Stimulated activated CD8-positive, alpha-beta memory T cell treated with anti-CD3 and anti-CD28 coated beads, Interleukin-4, amount 100 ng/mL, for 4 hours (primary cell): ENCODE data around the gene PLCD4.

Experiments
- DNase-seq, 2 donors: peaks; one replicate each; pipeline ENCODE4 v3.0.0-alpha.2; 2020; ENCODE audit warnings: low read depth in 2 of 2, low spot score in 1 of 2

Gene PLCD4

DNA sequence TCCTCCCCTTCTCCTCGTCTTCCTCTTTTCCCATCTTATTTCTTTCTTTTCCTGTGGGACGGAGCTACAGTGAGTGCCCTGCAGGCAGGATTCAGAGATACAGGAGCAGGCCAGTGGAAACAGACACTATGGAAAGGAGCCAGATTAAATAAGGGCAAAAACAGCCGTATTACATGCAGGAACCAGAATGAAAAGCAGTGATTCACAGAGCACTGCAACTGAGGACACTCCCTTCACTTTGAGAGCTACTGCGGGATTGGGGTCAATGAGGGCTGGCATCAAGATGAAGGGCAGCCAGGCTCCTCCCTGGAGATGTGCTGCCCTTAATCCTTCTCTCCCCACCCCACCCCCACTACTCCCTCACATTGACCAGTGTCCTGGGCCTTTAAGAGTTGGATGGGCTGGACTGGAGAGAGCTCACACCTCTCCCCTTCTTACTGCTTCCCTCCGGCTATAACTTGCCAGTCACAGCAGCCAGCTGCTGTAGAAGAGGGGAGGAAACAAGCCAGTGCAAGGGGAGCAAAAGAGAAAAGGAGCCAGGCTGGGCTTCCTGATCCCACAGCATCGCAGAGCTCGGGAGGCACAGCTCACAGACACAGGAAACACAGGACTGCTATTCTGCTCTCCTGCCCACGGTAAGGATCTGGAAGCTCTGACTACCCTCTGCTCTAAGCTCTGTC is at the start of gene PLCD4:
Gene PLCD4 (plus strand): TSS at position 464 of the 680 bp plus-strand sequence. CDS start 7,841 bp downstream, outside the sequence.
- DNase-seq: no peak

DNA sequence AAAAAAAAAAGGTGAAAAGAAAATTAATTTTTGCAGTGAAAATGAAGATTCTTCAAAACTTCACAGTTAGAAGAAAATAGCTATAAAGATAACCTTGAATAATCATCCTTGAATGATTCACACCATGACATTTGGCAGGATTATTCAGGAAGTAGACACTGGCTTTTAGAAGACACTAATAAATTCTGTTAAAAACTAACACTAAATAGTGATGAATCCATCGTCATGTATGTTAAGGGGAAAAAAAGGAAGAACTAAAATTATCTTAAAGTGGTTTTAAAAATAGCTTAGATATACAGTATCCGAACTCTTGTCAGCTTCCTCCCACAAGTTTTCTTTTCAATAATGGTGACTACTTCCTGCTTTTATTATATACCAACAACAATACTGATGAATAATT is 49.8 kb upstream of the PLCD4 start:
- no peak for DNase-seq

- no peak for DNase-seq
Observed at GRCh38 chr2:218558986-218559385, 48.7 kb upstream of the PLCD4 start.

DNA sequence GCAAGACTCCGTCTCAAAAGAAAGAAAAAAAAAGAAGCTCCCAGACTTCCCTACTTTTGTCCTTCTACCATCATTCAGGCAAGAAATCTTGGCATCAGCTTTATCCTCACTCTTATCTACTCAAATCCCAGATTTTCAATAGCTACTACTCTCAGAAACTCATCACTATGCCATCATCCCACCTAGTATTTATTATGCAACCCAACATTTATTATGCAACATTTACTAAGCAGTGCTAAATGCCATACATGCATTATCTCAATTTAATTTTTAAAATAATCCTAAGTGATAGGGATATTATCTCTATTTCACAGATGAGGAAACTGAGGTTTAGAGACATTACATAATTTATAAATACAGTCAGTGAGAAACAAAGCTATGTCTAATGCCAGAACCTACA is 43.6 kb upstream of the PLCD4 start:
- DNase-seq: no peak

GRCh38 chr2:218566296-218566695 is 41.4 kb upstream of the PLCD4 start:
- no peak for DNase-seq

DNA sequence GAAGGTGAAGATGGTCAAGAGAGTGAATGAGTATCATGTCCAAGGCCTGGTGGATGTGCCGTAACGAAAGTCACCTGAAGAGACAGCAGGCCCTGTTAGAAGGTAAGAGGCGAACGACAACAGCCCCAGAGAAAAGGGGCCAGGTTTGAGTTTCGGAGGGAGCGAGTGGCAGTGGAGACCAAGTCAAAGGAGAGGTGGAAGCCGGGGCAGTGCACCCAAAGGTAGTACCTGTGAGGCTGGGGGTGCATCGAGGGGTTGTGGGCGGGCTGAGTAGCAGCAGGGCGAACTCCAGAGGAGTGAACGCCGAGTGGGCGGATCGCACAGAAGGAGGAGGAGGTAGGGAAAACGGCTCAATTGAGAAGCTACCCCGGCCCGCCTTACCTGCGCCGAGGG is 39.9 kb upstream of the PLCD4 start:
- DNase-seq: peak; percentile 40 to 44

DNA sequence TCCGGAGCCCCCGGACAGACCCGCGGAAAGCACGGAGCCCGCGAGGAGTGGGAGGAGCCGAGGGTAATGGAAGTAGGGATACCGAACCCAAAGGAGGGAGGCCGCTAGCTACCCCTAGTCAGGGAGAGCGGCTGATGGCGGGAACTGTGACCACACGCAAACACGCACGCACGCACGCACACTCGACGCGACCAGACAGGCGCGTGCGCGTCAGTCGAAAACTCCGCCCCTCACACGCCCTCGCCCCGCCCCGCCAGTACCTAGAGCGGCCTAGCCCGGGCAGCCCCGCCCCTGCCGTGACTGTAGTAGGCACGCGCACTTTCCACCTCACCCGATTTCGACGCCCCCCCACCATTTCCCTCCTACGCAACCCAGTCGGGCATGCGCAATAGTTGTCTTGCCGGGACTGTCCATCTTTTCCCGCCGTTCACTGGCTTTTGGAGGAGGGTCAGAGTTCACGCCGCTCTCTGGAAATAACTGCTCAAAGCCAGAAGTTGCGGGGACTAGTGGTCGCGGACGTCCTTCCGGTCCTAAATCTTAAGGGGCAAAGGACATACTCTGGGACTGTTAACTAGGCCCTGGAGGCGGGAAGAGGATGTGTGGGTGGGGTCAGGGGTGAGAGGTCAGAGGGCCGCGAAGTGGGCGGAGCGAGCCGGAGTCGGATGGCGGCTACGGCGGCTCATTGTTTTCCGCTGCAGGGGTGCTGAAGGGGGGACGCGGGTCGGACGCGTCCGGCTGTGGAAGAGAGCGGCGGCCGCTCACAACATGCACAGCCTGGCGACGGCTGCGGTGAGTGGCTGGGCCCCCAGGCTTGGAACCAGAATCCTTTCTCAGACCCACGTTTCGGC is 39.3 kb upstream of the PLCD4 start, which contains the start of the genes CNOT9 and USP37:
Gene CNOT9 (plus strand): TSS at position 650 of the 848 bp plus-strand sequence. CDS start 116 bp downstream, at position 766.
Gene USP37 (minus strand): TSS at position 162 of the 848 bp plus-strand sequence. CDS start 9,698 bp downstream, outside the sequence.
- peak; percentile 100 for DNase-seq

- DNase-seq: peak; percentile 20 to 31
Observed at GRCh38 chr2:218569038-218569431, 38.7 kb upstream of the PLCD4 start.

- no peak for DNase-seq
Observed at GRCh38 chr2:218569661-218570500, 37.8 kb upstream of the PLCD4 start.

- DNase-seq: no peak
Observed at GRCh38 chr2:218570850-218571249, 36.8 kb upstream of the PLCD4 start.

- DNase-seq: no peak
Observed at GRCh38 chr2:218576854-218577253, 30.8 kb upstream of the PLCD4 start.

GRCh38 chr2:218577482-218578220 is 30.0 kb upstream of the PLCD4 start:
- DNase-seq: no peak

GRCh38 chr2:218578272-218578877 is 29.3 kb upstream of the PLCD4 start:
- DNase-seq: no peak

DNA sequence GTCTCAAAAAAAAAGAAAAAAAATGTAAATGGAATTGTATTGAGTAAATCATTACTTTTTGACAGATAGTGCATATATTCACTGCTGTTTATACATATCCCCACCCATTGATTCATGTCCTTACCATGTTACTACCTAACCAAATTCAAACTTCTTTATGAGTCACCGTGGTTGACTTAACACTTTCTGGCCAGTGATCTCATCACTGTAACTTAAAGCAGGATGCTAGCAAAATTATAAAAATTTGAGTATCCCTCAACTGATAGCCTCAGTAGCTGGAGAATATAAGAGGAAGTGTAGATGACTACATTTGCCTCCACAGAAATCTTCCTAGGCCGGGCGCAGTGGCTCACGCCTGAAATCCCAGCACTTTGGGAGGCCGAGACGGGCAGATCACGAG is 25.6 kb upstream of the PLCD4 start:
- no peak for DNase-seq

- DNase-seq: no peak
Observed at GRCh38 chr2:218583983-218584850, 23.5 kb upstream of the PLCD4 start.

DNA sequence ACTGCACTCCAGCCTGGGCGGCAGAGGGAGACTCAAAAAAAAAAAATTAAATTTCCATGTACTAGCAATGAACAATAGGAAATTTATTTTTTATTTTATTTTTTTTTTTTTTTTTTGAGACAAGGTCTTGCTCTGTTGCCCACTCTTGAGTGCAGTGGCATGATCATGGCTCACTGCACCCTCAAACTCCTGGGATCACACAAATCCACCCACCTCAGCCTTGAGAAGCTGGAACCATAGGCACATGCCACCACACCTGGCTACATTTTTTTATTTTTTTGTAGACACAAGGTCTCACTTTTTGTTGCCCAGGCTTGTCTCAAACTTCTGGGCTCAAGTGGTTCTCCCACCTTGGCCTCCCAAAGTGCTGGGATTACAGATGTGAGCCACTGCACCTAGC is 22.2 kb upstream of the PLCD4 start:
- DNase-seq: no peak

DNA sequence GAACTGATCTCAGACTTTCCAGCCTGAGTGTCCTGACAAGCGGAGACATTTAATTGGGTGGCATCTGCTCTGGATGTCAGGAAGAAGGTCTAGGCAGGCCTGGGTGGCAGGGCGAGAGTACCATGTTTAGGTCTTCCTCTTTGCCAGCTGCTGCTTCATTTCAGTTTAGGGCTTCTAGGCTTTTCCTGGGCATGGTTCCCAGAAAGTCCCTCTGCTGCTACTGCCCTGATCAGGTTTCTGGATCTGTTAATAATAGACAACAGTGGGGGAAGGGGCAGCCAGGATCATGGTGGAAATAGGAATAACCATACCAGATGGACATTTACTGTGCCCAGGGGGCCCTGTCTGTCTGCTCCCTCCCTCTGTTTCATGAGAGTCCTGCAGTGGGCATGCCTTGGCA is 2.3 kb upstream of the PLCD4 start:
- no peak for DNase-seq

GRCh38 chr2:218615868-218616315 is 8.2 kb downstream of the PLCD4 start:
- no peak for DNase-seq
